Measurements from ENCODE around the gene PKP4.

DNA sequence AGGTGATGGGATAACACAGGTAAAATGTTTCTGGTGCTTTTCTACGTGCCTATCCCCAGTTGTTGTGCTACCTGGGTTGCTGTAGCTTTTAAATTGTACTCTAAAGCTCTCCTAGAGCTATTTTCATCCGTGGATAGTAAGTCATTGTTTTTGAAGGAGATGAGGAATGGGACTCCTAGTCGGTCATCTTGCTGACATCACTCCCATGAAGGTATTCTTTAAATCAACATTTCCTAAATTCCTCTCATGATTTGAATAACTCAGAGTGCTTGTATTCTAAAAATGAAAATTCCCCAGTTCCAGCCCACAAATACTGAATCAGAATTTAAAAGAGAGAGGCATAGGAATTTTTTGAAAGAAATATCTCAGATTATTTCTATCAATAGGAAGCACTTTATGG is 44.5 kb upstream of the PKP4 start:
- no peak for TF ChIP-seq EZH2 (IDR thresholded peaks at IDR 0.05)
- TF ChIP-seq, protein P1, sequence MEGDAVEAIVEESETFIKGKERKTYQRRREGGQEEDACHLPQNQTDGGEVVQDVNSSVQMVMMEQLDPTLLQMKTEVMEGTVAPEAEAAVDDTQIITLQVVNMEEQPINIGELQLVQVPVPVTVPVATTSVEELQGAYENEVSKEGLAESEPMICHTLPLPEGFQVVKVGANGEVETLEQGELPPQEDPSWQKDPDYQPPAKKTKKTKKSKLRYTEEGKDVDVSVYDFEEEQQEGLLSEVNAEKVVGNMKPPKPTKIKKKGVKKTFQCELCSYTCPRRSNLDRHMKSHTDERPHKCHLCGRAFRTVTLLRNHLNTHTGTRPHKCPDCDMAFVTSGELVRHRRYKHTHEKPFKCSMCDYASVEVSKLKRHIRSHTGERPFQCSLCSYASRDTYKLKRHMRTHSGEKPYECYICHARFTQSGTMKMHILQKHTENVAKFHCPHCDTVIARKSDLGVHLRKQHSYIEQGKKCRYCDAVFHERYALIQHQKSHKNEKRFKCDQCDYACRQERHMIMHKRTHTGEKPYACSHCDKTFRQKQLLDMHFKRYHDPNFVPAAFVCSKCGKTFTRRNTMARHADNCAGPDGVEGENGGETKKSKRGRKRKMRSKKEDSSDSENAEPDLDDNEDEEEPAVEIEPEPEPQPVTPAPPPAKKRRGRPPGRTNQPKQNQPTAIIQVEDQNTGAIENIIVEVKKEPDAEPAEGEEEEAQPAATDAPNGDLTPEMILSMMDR (IDR thresholded peaks at IDR 0.05) = no peak
